VCaP (cell line): Measurements from ENCODE around the gene SERPINA5.
A peak's percentile ranks its signal among the peaks of the same experiment; 100 is the strongest.

Experiments
- H3K27ac ChIP-seq: fragments of 450-650 bp; 2 replicates; pipeline ENCODE4 v1.5.1; 2017
- CTCF ChIP-seq: fragments of 450-650 bp; conservative IDR thresholded peaks from 2 replicates; pipeline ENCODE4 v1.5.1; 2017; ENCODE audit warnings: mild to moderate bottlenecking, moderate library complexity

The SERPINA5 gene, protein sequence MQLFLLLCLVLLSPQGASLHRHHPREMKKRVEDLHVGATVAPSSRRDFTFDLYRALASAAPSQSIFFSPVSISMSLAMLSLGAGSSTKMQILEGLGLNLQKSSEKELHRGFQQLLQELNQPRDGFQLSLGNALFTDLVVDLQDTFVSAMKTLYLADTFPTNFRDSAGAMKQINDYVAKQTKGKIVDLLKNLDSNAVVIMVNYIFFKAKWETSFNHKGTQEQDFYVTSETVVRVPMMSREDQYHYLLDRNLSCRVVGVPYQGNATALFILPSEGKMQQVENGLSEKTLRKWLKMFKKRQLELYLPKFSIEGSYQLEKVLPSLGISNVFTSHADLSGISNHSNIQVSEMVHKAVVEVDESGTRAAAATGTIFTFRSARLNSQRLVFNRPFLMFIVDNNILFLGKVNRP

GRCh38 chr14:94581127-94581999 is at the start of gene SERPINA5:
Gene SERPINA5 (plus strand): TSS chr14:94581426. CDS start chr14:94587363, 5,937 bp downstream.
- H3K27ac ChIP-seq = no peak within 1 kb of the TSS
- no peak for TF ChIP-seq CTCF

GRCh38 chr14:94532447-94532846 is 48.8 kb upstream of the SERPINA5 start:
- H3K27ac ChIP-seq = peak overlapping the region; percentile 85
- TF ChIP-seq CTCF = no peak

- H3K27ac ChIP-seq = no peak overlapping the region
- no peak for TF ChIP-seq CTCF
Observed at GRCh38 chr14:94535506-94535905, 45.7 kb upstream of the SERPINA5 start.

DNA sequence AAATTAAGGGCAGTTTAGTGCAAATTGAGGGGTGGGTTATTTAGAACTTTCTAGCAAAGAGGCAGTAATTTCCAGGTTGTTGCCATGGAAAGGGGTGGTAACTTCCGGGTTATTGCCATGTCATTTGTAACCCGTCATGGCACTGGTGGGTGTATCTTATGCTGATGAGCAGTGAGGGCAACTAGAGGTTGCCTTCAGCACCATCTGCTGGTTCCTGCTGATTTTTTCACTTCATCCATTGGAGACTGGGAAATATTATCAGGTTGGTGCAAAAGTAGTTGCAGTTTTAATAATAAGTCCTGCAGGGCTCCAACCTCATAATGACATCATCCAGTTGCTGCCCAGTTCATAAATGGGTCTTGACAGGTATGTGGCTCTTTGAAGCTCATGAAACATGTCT is 44.4 kb upstream of the SERPINA5 start:
- TF ChIP-seq CTCF = peak; percentile 28
- H3K27ac ChIP-seq = no peak overlapping the region

- TF ChIP-seq CTCF = no peak
- no peak overlapping the region for H3K27ac ChIP-seq
Observed at GRCh38 chr14:94538070-94538740, 43.0 kb upstream of the SERPINA5 start.

DNA sequence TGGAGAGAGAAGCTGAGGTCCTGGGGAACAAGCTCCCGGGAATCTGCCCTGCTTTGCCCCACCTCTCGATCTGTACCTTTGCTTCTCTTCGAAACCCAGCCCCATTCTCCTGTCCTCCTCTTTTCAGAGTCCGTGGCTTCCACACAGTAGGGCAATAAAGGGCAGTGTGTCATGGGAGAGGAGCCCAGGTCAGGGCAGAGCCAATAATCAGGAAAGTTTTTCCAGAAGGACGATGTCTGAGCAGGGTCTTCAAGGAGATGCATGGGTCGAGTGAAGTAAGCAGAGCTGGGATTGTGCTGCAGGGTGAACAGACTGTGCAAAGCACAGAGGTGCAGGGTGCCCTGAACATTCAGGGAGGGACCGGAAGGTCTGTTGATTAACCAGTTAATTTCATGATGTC is 42.0 kb upstream of the SERPINA5 start:
- TF ChIP-seq CTCF = no peak
- H3K27ac ChIP-seq = no peak overlapping the region
